K562 (cell line): ENCODE measurements around the gene ZNF420. TPM values are rescaled to one million over a fixed set of nuclear protein-coding genes. Genes with fewer than 3 reads are reported as not detected.
A peak's percentile ranks its signal among the peaks of the same experiment; 100 is the strongest.

Experiments
- CBX5 ChIP-seq: IDR thresholded peaks from 2 replicates; pipeline ENCODE4 v1.6.1; 2014; ENCODE audit warnings: low read depth, borderline replicate concordance
- CC2D1A ChIP-seq: fragments of 450-650 bp; IDR thresholded peaks from 2 replicates; pipeline ENCODE4 v1.6.1; 2017; ENCODE audit warnings: mild to moderate bottlenecking
- CREB1 ChIP-seq, 2 experiments: sonication (generic) in 1 of 2; formaldehyde crosslinking in 1 of 2; IDR thresholded peaks; 2 replicates each; pipeline versions ENCODE4 v1.6.1 to v1.8.0; 2012 to 2022; ENCODE audit warnings: inconsistent platforms in 1 of 2, mild to moderate bottlenecking in 1 of 2, missing genetic modification reagents in 1 of 2, moderate library complexity in 1 of 2
- CSDE1 ChIP-seq, 2 experiments: fragments of 450-650 bp; IDR thresholded peaks; 2 replicates each; pipeline ENCODE4 v1.6.1; 2016; ENCODE audit warnings: mild to moderate bottlenecking in 1 of 2
- ELF2 ChIP-seq: fragments of 250-450 bp; sonication (Bioruptor Pico); IDR thresholded peaks from 2 replicates; pipeline ENCODE4 v1.5.0; 2021; ENCODE audit warnings: mild to moderate bottlenecking
- FOXP4 ChIP-seq: sonication (generic); formaldehyde crosslinking; IDR thresholded peaks from 2 replicates; pipeline ENCODE4 v1.8.0; 2022; ENCODE audit warnings: mild to moderate bottlenecking, missing genetic modification reagents, borderline replicate concordance
- GABPA ChIP-seq: fragments of 200-800 bp; sonication (Bioruptor generic); conservative IDR thresholded peaks from 2 replicates; pipeline ENCODE4 v1.6.1; 2016; ENCODE audit warnings: low read depth, missing genetic modification characterization, missing compliant biosample characterization
- HDAC1 ChIP-seq, 2 experiments: fragments of 450-650 bp; IDR thresholded peaks; 2 replicates each; pipeline ENCODE4 v1.6.1; 2016 to 2017; ENCODE audit warnings: inconsistent platforms in 1 of 2, mild to moderate bottlenecking in 1 of 2, moderate library complexity in 1 of 2
- SMARCA5 ChIP-seq: fragments of 450-650 bp; IDR thresholded peaks from 2 replicates; pipeline ENCODE4 v1.6.1; 2016
- SUPT5H ChIP-seq: fragments of 450-650 bp; IDR thresholded peaks from 2 replicates; pipeline ENCODE4 v1.6.1; 2016
- TAF9B ChIP-seq: fragments of 450-650 bp; IDR thresholded peaks from 2 replicates; pipeline ENCODE4 v1.6.1; 2018; ENCODE audit warnings: mild to moderate bottlenecking; ENCODE audit not compliant: partially characterized antibody
- U2AF1 ChIP-seq: fragments of 200-400 bp; formaldehyde crosslinking; optimal IDR thresholded peaks from 2 replicates; pipeline ENCODE3; 2017; ENCODE audit warnings: mild to moderate bottlenecking, low read depth, low read length, moderate library complexity
- XRCC4 ChIP-seq: IDR thresholded peaks from one replicate; pipeline ENCODE4 v1.6.1; 2011; ENCODE audit not compliant: insufficient read depth, insufficient read length; ENCODE audit errors: extremely low read depth
- ZNF57 ChIP-seq: fragments of 450-650 bp; formaldehyde crosslinking; IDR thresholded peaks from 2 replicates; pipeline ENCODE4 v1.4.0; 2020; ENCODE audit warnings: mild to moderate bottlenecking, moderate library complexity
- ZNF639 ChIP-seq, 2 experiments: fragments of 200-800 bp in 1 of 2; sonication (Bioruptor generic) in 1 of 2; sonication (generic) in 1 of 2; formaldehyde crosslinking in 1 of 2; IDR thresholded peaks in 1 of 2; conservative IDR thresholded peaks in 1 of 2; 2 replicates each; pipeline versions ENCODE4 v1.5.0 to v1.6.1; 2016 to 2020; ENCODE audit warnings: missing compliant biosample characterization in 1 of 2, missing genetic modification characterization in 1 of 2, missing genetic modification reagents in 1 of 2
- ZNF766 ChIP-seq: fragments of 200-800 bp; sonication (Bioruptor generic); conservative IDR thresholded peaks from 2 replicates; pipeline ENCODE4 v1.6.1; 2016; ENCODE audit warnings: missing genetic modification characterization, missing compliant biosample characterization
- polyA plus RNA-seq, 8 experiments: library from polyadenylated mRNA; depleted of rRNA in 4 of 8; stranded (reverse) in 5 of 8; unstranded in 3 of 8; fragments of >200 nt; fragmentation: Nextera tagmentation in 2 of 8; fragmentation: Illumina TruSeq in 1 of 8; extraction: Ambion mirVana in 2 of 8; extraction: Trizol in 1 of 8; gene quantifications; 2 replicates each; pipeline versions ENCODE4 v1.2.1 to v1.2.3, GENCODE V29; 2011 to 2014; ENCODE audit warnings: inconsistent platforms in 1 of 8, missing spikeins in 1 of 8
- total RNA-seq, 7 experiments: library from RNA; depleted of rRNA in 6 of 7; stranded (reverse); fragments of >200 nt in 6 of 7; fragmentation: Illumina TruSeq in 2 of 7; extraction: Trizol in 2 of 7; gene quantifications; 2 replicates each; pipeline versions ENCODE4 v1.2.1 to v1.2.3, GENCODE V29; 2011 to 2021; ENCODE audit warnings: low replicate concordance in 1 of 7
- TF ChIP-seq, protein P1 (sequence below), 2 experiments: fragments of 450-650 bp; IDR thresholded peaks; 2 replicates each; pipeline ENCODE4 v1.6.1; 2016

ZNF420 gene
- total and polyA plus RNA-seq, 9 of the 15 experiments (the other 6 are each of a cell fraction or from before 2014, with no cell fraction given): 2.6 to 7.2 (median 5.1) TPM

GRCh38 chr19:37172368-37173366 is 94.4 kb downstream of the ZNF420 start, which contains the start of gene ZNF585A (continued):
- no peak for TF ChIP-seq FOXP4
- TF ChIP-seq CSDE1 (IDR thresholded peaks at IDR 0.05): peak in 1 of 2 experiments; percentile 96; a peak in 2 of 4 replicates
- peak; percentile 97 for TF ChIP-seq ZNF766
- peak; percentile 18; the same call in 1 of the 2 replicates for TF ChIP-seq CC2D1A
- no peak for TF ChIP-seq U2AF1
- TF ChIP-seq CBX5: 0 out of 2 replicates have a peak, but pooled peaks have one; percentile 17
- TF ChIP-seq ELF2 (CRISPR knock-in tag): 0 out of 2 replicates have a peak, but pooled peaks have one; percentile 42
- TF ChIP-seq ZNF57 (CRISPR knock-in tag): no peak
- TF ChIP-seq TAF9B: no peak
- 0 out of 2 replicates have a peak, but pooled peaks have one; percentile 61 for TF ChIP-seq CREB1 (IDR thresholded peaks at IDR 0.05)
- no peak for TF ChIP-seq CREB1 (CRISPR knock-in tag; IDR thresholded peaks at IDR 0.05)
- TF ChIP-seq XRCC4: no peak
- peak; percentile 57 for TF ChIP-seq SUPT5H
- peak in 1 of 2 experiments; percentile 52; a peak in 1 of 4 replicates for TF ChIP-seq HDAC1 (IDR thresholded peaks at IDR 0.05)
- TF ChIP-seq GABPA: peak; percentile 92
- no peak for TF ChIP-seq SMARCA5
- TF ChIP-seq, protein P1, sequence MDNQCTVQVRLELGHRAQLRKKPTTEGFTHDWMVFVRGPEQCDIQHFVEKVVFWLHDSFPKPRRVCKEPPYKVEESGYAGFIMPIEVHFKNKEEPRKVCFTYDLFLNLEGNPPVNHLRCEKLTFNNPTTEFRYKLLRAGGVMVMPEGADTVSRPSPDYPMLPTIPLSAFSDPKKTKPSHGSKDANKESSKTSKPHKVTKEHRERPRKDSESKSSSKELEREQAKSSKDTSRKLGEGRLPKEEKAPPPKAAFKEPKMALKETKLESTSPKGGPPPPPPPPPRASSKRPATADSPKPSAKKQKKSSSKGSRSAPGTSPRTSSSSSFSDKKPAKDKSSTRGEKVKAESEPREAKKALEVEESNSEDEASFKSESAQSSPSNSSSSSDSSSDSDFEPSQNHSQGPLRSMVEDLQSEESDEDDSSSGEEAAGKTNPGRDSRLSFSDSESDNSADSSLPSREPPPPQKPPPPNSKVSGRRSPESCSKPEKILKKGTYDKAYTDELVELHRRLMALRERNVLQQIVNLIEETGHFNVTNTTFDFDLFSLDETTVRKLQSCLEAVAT (IDR thresholded peaks at IDR 0.05): peak; percentile 61 to 65; a peak in 2 of 4 replicates
- peak in 1 of 2 experiments; percentile 76; a peak in 2 of 4 replicates for TF ChIP-seq ZNF639 (CRISPR knock-in tag; conservative IDR thresholded peaks at IDR 0.05 in 1 of 2, IDR thresholded peaks at IDR 0.05 in 1 of 2)
